Endothelial cell of umbilical vein (primary cell): ENCODE results near the gene DPP10. TPM values are rescaled to one million over a fixed set of nuclear protein-coding genes. Genes with fewer than 3 reads are reported as not detected.

Experiments used
- BruUV-seq: library from RNA; stranded (reverse); fragments of 400-500 nt; replicated peaks from 2 replicates; lab custom pipeline; 2021; lab: Mats Ljungman, UMichigan
- CTCF ChIA-PET: fragments of 300-600, 350-600 bp; sonication (Branson Sonifier 250); formaldehyde crosslinking; loops from one replicate; lab custom pipeline; 2021; ENCODE audit warnings: antibody characterized with exemption, inconsistent platforms; lab: Charles Lee
- POLR2A ChIA-PET: fragments of 300-600, 350-600 bp; sonication (Branson Sonifier 250); formaldehyde crosslinking; loops from one replicate; lab custom pipeline; 2021; ENCODE audit warnings: antibody characterized with exemption, inconsistent platforms; lab: Charles Lee
- DNase-seq: peaks from one replicate; pipeline ENCODE4 v3.0.0-alpha.2; 2011; ENCODE audit warnings: low read depth, low spot score
- FAIRE-seq: peaks from 2 replicates; lab custom pipeline; 2011; peaks lifted over from hg19 to GRCh38; lab: Jason Lieb, UNC
- H2AFZ ChIP-seq: 2 replicates; pipeline ENCODE4 v1.6.0; 2012; ENCODE audit warnings: low read depth, low read length, control low read depth, inconsistent platforms
- H3K27ac ChIP-seq: 2 replicates; pipeline ENCODE4 v1.5.1; 2011; ENCODE audit warnings: low read depth, mild to moderate bottlenecking, control low read depth, low read length, moderate library complexity; ENCODE audit not compliant: insufficient read depth
- H3K27me3 ChIP-seq, 2 experiments: 2 replicates each; pipeline versions ENCODE4 v1.6.0 to v1.6.1; 2011; ENCODE audit warnings: low read length in 2 of 2, mixed read lengths in 1 of 2; ENCODE audit not compliant: control insufficient read depth in 2 of 2, insufficient read depth in 2 of 2
- H3K36me3 ChIP-seq, 2 experiments: 2 replicates in 1 of 2; 3 replicates in 1 of 2; pipeline ENCODE4 v1.5.1; 2011; ENCODE audit warnings: low read length in 2 of 2, mild to moderate bottlenecking in 1 of 2, moderate library complexity in 1 of 2; ENCODE audit not compliant: control insufficient read depth in 2 of 2, insufficient read depth in 2 of 2; ENCODE audit errors: extremely low read depth in 1 of 2
- H3K4me1 ChIP-seq: 3 replicates; pipeline ENCODE4 v1.5.1; 2011; ENCODE audit warnings: mild to moderate bottlenecking, low read length; ENCODE audit not compliant: control insufficient read depth, insufficient read depth; ENCODE audit errors: extremely low read depth
- H3K4me2 ChIP-seq: 2 replicates; pipeline ENCODE4 v1.6.1; 2011; ENCODE audit warnings: low read length, control low read depth, mixed read lengths; ENCODE audit not compliant: insufficient read depth
- H3K4me3 ChIP-seq, 3 experiments: fragments of 200-600 bp in 1 of 3; sonication (generic), shearing (Covaris generic) in 1 of 3; replicated peaks in 1 of 3; 2 replicates each; pipeline ENCODE4 v1.5.1; 2011 to 2016; ENCODE audit warnings: control low read depth in 3 of 3, low read length in 3 of 3, mild to moderate bottlenecking in 2 of 3, inconsistent platforms in 1 of 3, low read depth in 1 of 3, moderate library complexity in 1 of 3; ENCODE audit not compliant: insufficient read depth in 1 of 3
- H3K79me2 ChIP-seq: 2 replicates; pipeline ENCODE4 v1.6.0; 2012; ENCODE audit warnings: low read length, inconsistent platforms; ENCODE audit not compliant: control insufficient read depth, insufficient read depth
- H3K9ac ChIP-seq: replicated peaks from 2 replicates; pipeline ENCODE3; 2011; ENCODE audit warnings: low read length, control low read depth; ENCODE audit not compliant: insufficient read depth; ENCODE audit errors: extremely low read depth
- H3K9me1 ChIP-seq: replicated peaks from 3 replicates; pipeline ENCODE4 v1.6.0; 2011; ENCODE audit warnings: mild to moderate bottlenecking, low read length; ENCODE audit not compliant: control insufficient read depth, insufficient read depth; ENCODE audit errors: extremely low read depth
- H3K9me3 ChIP-seq: replicated peaks from 2 replicates; pipeline ENCODE4 v1.5.1; 2012; ENCODE audit warnings: low read length, inconsistent platforms; ENCODE audit not compliant: control insufficient read depth, insufficient read depth
- H4K20me1 ChIP-seq: replicated peaks from 2 replicates; pipeline ENCODE3; 2011; ENCODE audit warnings: mild to moderate bottlenecking, low read length; ENCODE audit not compliant: control insufficient read depth, insufficient read depth; ENCODE audit errors: extremely low read depth
- CTCF ChIP-seq, 2 donors: IDR thresholded peaks; 1 replicate in 1 of 2; 2 replicates in 1 of 2; pipeline ENCODE4 v1.5.1; 2011; ENCODE audit warnings: low read length in 2 of 2, mild to moderate bottlenecking in 2 of 2, moderate library complexity in 2 of 2, control low read depth in 1 of 2, inconsistent platforms in 1 of 2, low read depth in 1 of 2; ENCODE audit not compliant: insufficient read depth in 1 of 2; ENCODE audit errors: extremely low read depth in 1 of 2
- EZH2 ChIP-seq: IDR thresholded peaks from 2 replicates; pipeline ENCODE4 v1.6.1; 2012; ENCODE audit warnings: borderline replicate concordance, low read depth, mild to moderate bottlenecking, moderate library complexity, low read length, inconsistent platforms; ENCODE audit not compliant: severe bottlenecking
- FOS ChIP-seq: IDR thresholded peaks from 2 replicates; pipeline ENCODE4 v1.6.1; 2011; ENCODE audit warnings: mild to moderate bottlenecking, low read length, moderate library complexity, borderline replicate concordance; ENCODE audit not compliant: insufficient read depth
- GATA2 ChIP-seq: IDR thresholded peaks from 2 replicates; pipeline ENCODE4 v1.7.0; 2011; ENCODE audit warnings: low read depth, mild to moderate bottlenecking, moderate library complexity, mixed read lengths, low read length; ENCODE audit not compliant: insufficient read length, insufficient read depth
- JUN ChIP-seq: IDR thresholded peaks from 2 replicates; pipeline ENCODE4 v1.6.1; 2011; ENCODE audit warnings: borderline replicate concordance, low read depth; ENCODE audit not compliant: insufficient read length, insufficient read depth
- MAX ChIP-seq: IDR thresholded peaks from 2 replicates; pipeline ENCODE4 v1.6.1; 2011; ENCODE audit not compliant: insufficient read depth, insufficient read length
- MYC ChIP-seq: IDR thresholded peaks from one replicate; pipeline ENCODE4 v1.6.1; 2011; ENCODE audit warnings: mild to moderate bottlenecking, low read depth, low read length
- POLR2A ChIP-seq: IDR thresholded peaks from 2 replicates; pipeline ENCODE4 v1.6.1; 2012; ENCODE audit warnings: low read depth, mild to moderate bottlenecking, control low read depth, low read length
- POLR2AphosphoS5 ChIP-seq: IDR thresholded peaks from 2 replicates; pipeline ENCODE4 v1.6.1; 2012; ENCODE audit warnings: low read depth, mild to moderate bottlenecking, control low read depth, low read length, moderate library complexity; ENCODE audit not compliant: insufficient read depth
- dilution Hi-C: fragments of 300-500 bp; cut with MboI; formaldehyde crosslinking; loops from one replicate; pipeline ENCODE4 v1.15.0; 2019; ENCODE audit warnings: low sequenced_read_pairs; ENCODE audit not compliant: extremely low pct_ligation_motif_present
- intact Hi-C: fragments of 100-400 bp; cut with micrococcal nuclease; formaldehyde crosslinking; loops from one replicate; pipeline ENCODE4 v1.10.0; 2022
- polyA plus RNA-seq, 4 experiments: library from polyadenylated mRNA; depleted of rRNA in 3 of 4; stranded (reverse) in 3 of 4; unstranded in 1 of 4; fragments of >200 nt; gene quantifications; 2 replicates each; pipeline versions ENCODE4 v1.2.1 to v1.2.3, GENCODE V29; 2011 to 2012; ENCODE audit warnings: missing spikeins in 1 of 4
- total RNA-seq: library from RNA; stranded (reverse); gene quantifications from 2 replicates; pipeline ENCODE4 v1.2.3, GENCODE V29; 2021

Gene DPP10
- total and polyA plus RNA-seq, 2 donors (not counting 3 experiments of a cell fraction or from before 2014, with no cell fraction given), result not detected

GRCh38 chr2:114843963-114844362 is 401.5 kb downstream of the DPP10 start:
- H3K4me3 ChIP-seq, result no peak overlapping the region
- no peak for TF ChIP-seq EZH2
- TF ChIP-seq CTCF (IDR thresholded peaks at IDR 0.05; ENCODE audit: extremely low read depth in 1 of 2, insufficient read depth in 1 of 2, low read depth in 1 of 2, low read length in 2 of 2), result no peak
- no peak for TF ChIP-seq POLR2A
- TF ChIP-seq MAX, result no peak
- TF ChIP-seq JUN, result no peak
- TF ChIP-seq MYC, result no peak
- no peak for TF ChIP-seq FOS
- no peak for TF ChIP-seq GATA2
- no peak for TF ChIP-seq POLR2AphosphoS5
- no peak overlapping the region for H3K9ac ChIP-seq
- peaks cover 3% of the 10 kb centered on the region for H3K9me3 ChIP-seq
- no TSS peak for BruUV-seq
- ChIA-PET CTCF (no interaction called here), POLR2A (no interaction called here)
- H3K27ac ChIP-seq, result no peak overlapping the region
- H3K36me3 ChIP-seq, result no peaks in the 10 kb centered on the region
- no peak overlapping the region for H3K4me2 ChIP-seq
- H2AFZ ChIP-seq, result no peak overlapping the region
- FAIRE-seq (no peak), DNase-seq (no peak)
- no peaks in the 10 kb centered on the region for H3K9me1 ChIP-seq
- intact Hi-C loops, result no loop called here
- H3K27me3 ChIP-seq, result no peaks in the 10 kb centered on the region
- H3K79me2 ChIP-seq, result no peaks in the 10 kb centered on the region
- H4K20me1 ChIP-seq, result no peaks in the 10 kb centered on the region
- no peaks in the 10 kb centered on the region for H3K4me1 ChIP-seq
- dilution Hi-C loops, result no loop called here
